Uterus (tissue), 4 donors: Measurements from ENCODE around the gene DTD1. TPM values are rescaled to one million over a fixed set of nuclear protein-coding genes. Genes with fewer than 3 reads are reported as not detected.

Source experiments
- DNase-seq, 2 donors: peaks; one replicate each; pipeline ENCODE4 v3.0.0-alpha.2; 2019 to 2020
- H3K27ac ChIP-seq, 2 donors: fragments of 200-600 bp; sonication (generic); 1 replicate in 1 of 2; 2 replicates in 1 of 2; pipeline ENCODE4 v1.5.1; 2016 to 2018
- H3K27me3 ChIP-seq, 2 donors: fragments of 200-600 bp; sonication (generic); one replicate each; pipeline ENCODE4 v1.5.1; 2018 to 2019; ENCODE audit warnings: control low read depth in 1 of 2
- H3K36me3 ChIP-seq, 2 donors: fragments of 200-600 bp; sonication (generic); one replicate each; pipeline ENCODE4 v1.5.1; 2019; ENCODE audit warnings: control low read depth in 1 of 2
- H3K4me1 ChIP-seq, 2 donors: fragments of 200-600 bp; sonication (generic); one replicate each; pipeline ENCODE4 v1.5.1; 2018 to 2019; ENCODE audit warnings: control low read depth in 1 of 2
- H3K4me3 ChIP-seq, 2 donors: fragments of 200-600 bp; sonication (generic); 1 replicate in 1 of 2; 2 replicates in 1 of 2; pipeline ENCODE4 v1.5.1; 2018 to 2019; ENCODE audit warnings: mild to moderate bottlenecking in 1 of 2
- H3K9me3 ChIP-seq, 2 donors: fragments of 200-600 bp; sonication (generic); one replicate each; pipeline ENCODE4 v1.5.1; 2019; ENCODE audit warnings: control low read depth in 1 of 2
- CTCF ChIP-seq, 4 experiments: fragments of 200-600 bp in 2 of 4; fragments of 450-650 bp in 2 of 4; sonication (generic) in 2 of 4; IDR thresholded peaks; one replicate each; pipeline ENCODE4 v1.5.1; 2016 to 2019; ENCODE audit warnings: antibody characterized with exemption in 4 of 4, mild to moderate bottlenecking in 2 of 4, moderate library complexity in 1 of 4
- POLR2A ChIP-seq, 2 donors: fragments of 450-650 bp; IDR thresholded peaks; one replicate each; pipeline ENCODE4 v1.6.1; 2016; ENCODE audit warnings: antibody characterized with exemption in 2 of 2, mild to moderate bottlenecking in 1 of 2, moderate library complexity in 1 of 2
- intact Hi-C: fragments of 100-400 bp; cut with DNase I; formaldehyde crosslinking; loops from one replicate; pipeline ENCODE4 v1.15.1; 2023; ENCODE audit warnings: low total_unique reads
- total RNA-seq, 4 donors: library from RNA; depleted of rRNA in 3 of 4; stranded (reverse); fragments of >200 nt in 3 of 4; gene quantifications; one replicate each; pipeline versions ENCODE4 v1.1.0 to v1.2.4, GENCODE V29; 2014 to 2023
- donor health status: DM: yes; HTN: yes; CAD: no.

DTD1 gene
- total RNA-seq, 4 donors from 2014 or later: 23.4 to 38.3 (median 30.7) TPM

GRCh38 chr20:18613553-18613952 lies 25.7 kb downstream of the DTD1 start:
- Histone ChIP-seq H3K36me3 (no peaks in the 10 kb centered on the region), H3K4me3 (no peak overlapping the region), H3K4me1 (no peaks in the 10 kb centered on the region), H3K27me3 (no peaks in the 10 kb centered on the region), H3K9me3 (no peaks in the 10 kb centered on the region), H3K27ac (no peak overlapping the region)
- intact Hi-C loops: no loop called here
- DNase-seq: no peak
- TF ChIP-seq POLR2A (IDR thresholded peaks at IDR 0.05): no peak
- no peak for TF ChIP-seq CTCF (IDR thresholded peaks at IDR 0.05)

- no peaks in the 10 kb centered on the region for H3K27me3 ChIP-seq
- H3K36me3 ChIP-seq: no peaks in the 10 kb centered on the region
- intact Hi-C loops: no loop called here
- H3K4me1 ChIP-seq: no peaks in the 10 kb centered on the region
- no peak for DNase-seq
- H3K4me3 ChIP-seq: no peak overlapping the region
- H3K27ac ChIP-seq: no peak overlapping the region
- no peaks in the 10 kb centered on the region for H3K9me3 ChIP-seq
- no peak for TF ChIP-seq CTCF (IDR thresholded peaks at IDR 0.05)
- no peak for TF ChIP-seq POLR2A (IDR thresholded peaks at IDR 0.05)
These were observed 26.4 kb downstream of the DTD1 start for GRCh38 chr20:18614244-18614643.

GRCh38 chr20:18615020-18615650 lies 27.3 kb downstream of the DTD1 start:
- Histone ChIP-seq H3K4me3 (no peak overlapping the region), H3K9me3 (no peaks in the 10 kb centered on the region), H3K27ac (peak overlapping the region; percentile 36 to 44), H3K27me3 (no peaks in the 10 kb centered on the region), H3K4me1 (no peaks in the 10 kb centered on the region), H3K36me3 (no peaks in the 10 kb centered on the region)
- intact Hi-C loops: no loop called here
- TF ChIP-seq POLR2A (IDR thresholded peaks at IDR 0.05): no peak
- TF ChIP-seq CTCF (IDR thresholded peaks at IDR 0.05): no peak
- DNase-seq: no peak

GRCh38 chr20:18621004-18621403 lies 33.1 kb downstream of the DTD1 start:
- TF ChIP-seq POLR2A (IDR thresholded peaks at IDR 0.05) (no peak), CTCF (IDR thresholded peaks at IDR 0.05) (no peak)
- DNase-seq: no peak
- no peaks in the 10 kb centered on the region for H3K9me3 ChIP-seq
- H3K4me1 ChIP-seq: no peaks in the 10 kb centered on the region
- no peak overlapping the region for H3K27ac ChIP-seq
- H3K27me3 ChIP-seq: no peaks in the 10 kb centered on the region
- H3K36me3 ChIP-seq: no peaks in the 10 kb centered on the region
- no peak overlapping the region for H3K4me3 ChIP-seq
- intact Hi-C loops: no loop called here

GRCh38 chr20:18623156-18623910 lies 35.5 kb downstream of the DTD1 start:
- Histone ChIP-seq H3K4me3 (no peak overlapping the region), H3K36me3 (no peaks in the 10 kb centered on the region), H3K27ac (no peak overlapping the region), H3K4me1 (no peaks in the 10 kb centered on the region), H3K9me3 (no peaks in the 10 kb centered on the region), H3K27me3 (no peaks in the 10 kb centered on the region)
- TF ChIP-seq POLR2A (IDR thresholded peaks at IDR 0.05) (no peak), CTCF (IDR thresholded peaks at IDR 0.05) (no peak)
- intact Hi-C loops: no loop called here
- no peak for DNase-seq
